ENCODE data around the gene PRR32. TPM values are rescaled to one million over a fixed set of nuclear protein-coding genes. Genes with fewer than 3 reads are reported as not detected.
"Not testable (repeated sequence)": the region's sequence is repeated elsewhere in the genome, so short reads cannot be mapped to it uniquely, and the experiment has no call there.

The PRR32 gene, protein sequence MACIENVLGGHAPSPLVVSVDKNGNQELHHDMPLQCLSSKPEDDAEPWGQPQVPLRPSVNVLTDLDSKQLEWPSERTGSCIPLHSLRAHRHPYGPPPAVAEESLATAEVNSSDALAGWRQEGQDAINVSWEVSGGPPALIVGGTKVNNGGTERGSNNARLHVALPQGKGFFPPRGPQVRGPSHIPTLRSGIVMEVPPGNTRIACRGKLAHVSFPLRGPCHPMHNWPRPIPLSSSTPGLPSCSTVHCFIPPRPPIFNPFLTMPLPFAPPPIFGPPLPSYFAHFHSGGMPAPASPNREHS
- total RNA-seq: 0.26 TPM in 1 of 2 replicates, not detected in the other
- 0.24 TPM for polyA plus RNA-seq (2012)

DNA sequence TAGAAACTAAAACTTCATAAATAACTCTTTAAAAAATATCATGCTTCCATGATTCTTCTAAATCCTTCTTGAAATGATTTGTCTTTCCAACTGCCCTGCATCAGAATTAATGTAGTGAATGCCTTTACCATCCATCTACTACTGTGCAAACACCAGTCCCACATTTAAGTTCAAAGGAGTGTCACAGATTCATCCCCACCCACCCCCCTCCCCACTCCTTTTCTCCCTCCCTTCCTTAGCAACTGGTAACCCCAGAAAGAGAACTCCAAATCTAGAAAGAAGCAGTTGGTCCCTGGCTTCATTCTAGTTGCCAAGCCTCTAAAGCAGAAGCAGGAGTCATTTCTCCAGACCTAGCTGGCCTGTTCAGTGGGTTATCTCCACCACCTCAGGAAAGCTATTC, at the start of gene PRR32:
Gene PRR32, plus strand, starts transcription at position 301 of the 400 bp plus-strand sequence. CDS start 115 bp downstream, outside the sequence.
- no peak for DNase-seq (ENCODE audit: low read depth)

DNA sequence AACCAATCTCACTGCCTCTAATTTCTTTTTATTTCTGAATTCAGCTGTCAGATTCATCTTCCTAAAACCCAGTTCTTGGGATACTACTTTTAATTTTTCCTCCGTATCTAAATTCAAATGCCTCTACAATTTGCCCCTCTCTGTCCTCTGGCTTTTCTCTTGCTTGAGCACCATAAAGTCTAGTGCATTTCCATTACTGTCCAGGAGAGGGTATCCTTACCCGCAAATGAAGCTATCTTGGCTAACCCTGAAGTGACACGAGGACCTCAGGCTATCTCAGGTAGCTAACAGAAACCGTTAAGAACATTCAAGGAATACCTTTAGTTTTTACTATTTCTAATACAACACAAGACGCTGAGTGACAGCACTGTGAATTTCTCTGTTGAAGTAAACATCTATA, 49.4 kb upstream of the PRR32 start:
- no peak for DNase-seq (ENCODE audit: low read depth)

GRCh38 chrX:126785539-126785938, 34.0 kb upstream of the PRR32 start:
- DNase-seq (ENCODE audit: low read depth): no peak

DNA sequence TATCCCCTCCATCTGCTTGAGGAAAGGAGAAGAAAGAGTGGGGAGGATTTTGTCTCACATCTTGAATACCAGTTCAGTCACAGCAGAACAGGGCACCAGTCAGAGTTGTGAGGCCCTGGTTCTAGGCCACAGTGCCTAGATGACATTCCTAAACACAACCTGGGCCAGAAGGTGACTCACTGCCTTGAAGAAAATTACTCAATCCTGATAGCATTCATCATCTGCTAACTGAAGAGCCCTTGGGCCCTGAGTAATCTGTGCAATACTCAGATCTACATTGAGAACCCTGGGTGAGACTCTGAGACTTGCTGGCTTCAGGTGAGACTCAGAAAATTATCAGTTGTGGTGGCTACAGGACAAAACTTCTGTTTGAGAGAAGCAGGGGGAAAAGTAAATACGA, 20.5 kb upstream of the PRR32 start:
- DNase-seq (ENCODE audit: low read depth): no peak

DNA sequence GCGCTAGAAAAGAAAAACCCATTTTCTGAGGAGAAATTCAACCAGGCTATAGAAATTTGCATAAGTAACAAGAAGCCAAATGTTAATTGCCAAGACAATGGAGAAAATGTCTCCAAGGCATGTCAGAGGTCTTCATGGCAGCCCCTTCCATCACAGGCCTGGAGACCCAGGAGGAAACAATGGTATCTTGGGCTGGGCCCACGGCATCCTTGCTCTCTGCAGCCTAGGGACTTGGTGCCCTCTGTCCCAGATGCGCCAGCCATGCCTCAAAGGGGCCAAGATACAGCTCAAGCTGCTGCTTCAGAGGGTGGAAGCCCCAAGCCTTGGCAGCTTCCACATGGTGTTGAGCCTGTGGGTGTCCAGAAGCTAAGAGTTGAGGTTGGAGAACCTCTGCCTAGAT, 12.7 kb upstream of the PRR32 start:
- not testable (repeated sequence) for DNase-seq (ENCODE audit: low read depth)

DNA sequence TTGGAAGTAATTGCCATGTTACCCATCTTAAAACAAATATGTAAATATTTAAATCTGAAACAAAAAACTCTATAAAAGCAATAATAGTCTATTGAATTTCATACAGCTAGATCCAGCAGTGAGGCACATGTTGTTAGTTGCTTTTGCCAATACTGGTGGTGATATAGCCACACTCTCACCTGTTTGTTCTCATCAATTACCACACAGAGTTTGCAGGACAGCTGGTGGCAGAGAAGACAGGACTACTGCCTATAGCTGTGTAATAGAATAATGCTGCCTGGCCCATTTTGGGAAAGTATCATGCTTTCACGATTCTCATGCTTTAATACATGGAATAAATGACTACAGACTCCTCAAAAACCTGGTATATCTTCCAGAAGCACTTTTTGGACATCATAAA, 3.7 kb upstream of the PRR32 start:
- no peak for DNase-seq (ENCODE audit: low read depth)

DNA sequence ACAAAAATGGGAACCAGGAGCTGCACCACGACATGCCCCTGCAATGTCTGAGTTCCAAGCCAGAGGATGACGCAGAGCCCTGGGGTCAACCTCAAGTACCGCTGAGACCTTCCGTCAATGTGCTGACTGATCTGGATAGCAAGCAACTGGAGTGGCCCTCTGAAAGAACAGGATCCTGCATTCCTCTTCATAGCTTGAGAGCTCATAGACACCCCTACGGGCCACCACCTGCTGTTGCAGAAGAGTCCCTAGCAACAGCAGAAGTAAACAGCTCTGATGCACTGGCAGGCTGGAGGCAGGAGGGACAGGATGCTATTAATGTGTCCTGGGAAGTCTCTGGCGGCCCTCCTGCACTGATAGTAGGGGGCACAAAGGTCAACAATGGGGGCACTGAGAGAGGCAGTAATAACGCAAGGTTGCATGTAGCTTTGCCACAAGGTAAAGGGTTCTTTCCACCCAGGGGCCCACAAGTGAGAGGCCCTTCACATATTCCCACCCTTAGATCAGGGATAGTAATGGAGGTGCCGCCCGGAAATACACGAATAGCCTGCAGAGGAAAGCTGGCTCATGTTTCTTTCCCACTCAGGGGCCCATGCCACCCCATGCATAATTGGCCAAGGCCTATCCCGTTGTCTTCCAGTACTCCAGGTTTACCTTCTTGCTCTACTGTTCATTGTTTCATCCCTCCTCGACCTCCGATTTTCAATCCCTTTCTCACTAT, 1.3 kb downstream of the PRR32 start:
- no peak for DNase-seq (ENCODE audit: low read depth)

DNA sequence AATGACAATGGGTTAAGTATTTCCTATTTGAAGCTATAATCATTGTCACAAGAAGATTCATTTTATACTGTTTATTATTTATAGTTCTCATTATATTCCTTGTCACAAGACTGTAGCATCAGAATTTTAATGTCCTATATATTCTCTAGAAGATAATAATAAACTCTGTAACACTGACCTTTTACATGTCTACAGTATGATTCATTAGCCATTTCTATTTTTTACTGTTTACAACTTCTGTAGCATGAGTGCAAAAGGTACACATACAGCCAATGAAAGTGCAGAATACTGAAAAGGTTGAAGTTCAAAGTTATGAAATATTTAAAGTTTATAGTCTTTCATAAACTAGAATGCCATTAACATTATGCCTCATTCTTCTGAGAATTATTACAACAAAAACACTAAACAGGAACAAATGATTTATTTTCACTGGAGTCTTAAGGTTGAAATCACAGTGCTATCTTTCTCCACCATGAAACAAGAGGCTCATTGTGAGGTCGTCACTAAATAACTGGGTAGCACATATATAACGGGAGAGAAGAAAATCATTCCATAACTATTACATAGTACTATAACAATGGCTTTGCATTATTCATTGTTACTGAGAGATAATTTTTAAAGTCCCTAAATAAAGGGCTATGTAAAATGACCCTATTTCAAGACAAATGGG, 4.9 kb downstream of the PRR32 start:
- DNase-seq (ENCODE audit: low read depth): no peak

GRCh38 chrX:126825566-126826193, 6.2 kb downstream of the PRR32 start:
- DNase-seq (ENCODE audit: low read depth): no peak

GRCh38 chrX:126836186-126836585, 16.7 kb downstream of the PRR32 start:
- no peak for DNase-seq (ENCODE audit: low read depth)

DNA sequence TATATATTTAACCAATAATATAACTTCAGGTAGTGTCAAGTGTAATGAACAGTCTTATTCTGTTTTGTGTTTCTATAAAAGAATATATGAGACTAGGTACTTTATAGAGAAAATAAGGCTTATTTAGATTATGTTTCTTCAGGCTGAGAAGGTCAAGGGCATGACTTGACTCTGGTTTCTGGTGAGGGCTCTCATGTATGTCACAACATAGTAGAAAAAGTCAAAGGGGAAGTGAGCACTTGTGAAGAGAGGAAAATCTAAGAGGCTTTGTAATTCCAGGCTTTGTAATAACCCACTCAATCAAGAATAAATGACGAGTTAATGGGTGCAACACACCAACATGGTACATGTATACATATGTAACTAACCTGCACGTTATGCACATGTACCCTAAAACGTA, 27.6 kb downstream of the PRR32 start:
- DNase-seq (ENCODE audit: low read depth): no peak

DNA sequence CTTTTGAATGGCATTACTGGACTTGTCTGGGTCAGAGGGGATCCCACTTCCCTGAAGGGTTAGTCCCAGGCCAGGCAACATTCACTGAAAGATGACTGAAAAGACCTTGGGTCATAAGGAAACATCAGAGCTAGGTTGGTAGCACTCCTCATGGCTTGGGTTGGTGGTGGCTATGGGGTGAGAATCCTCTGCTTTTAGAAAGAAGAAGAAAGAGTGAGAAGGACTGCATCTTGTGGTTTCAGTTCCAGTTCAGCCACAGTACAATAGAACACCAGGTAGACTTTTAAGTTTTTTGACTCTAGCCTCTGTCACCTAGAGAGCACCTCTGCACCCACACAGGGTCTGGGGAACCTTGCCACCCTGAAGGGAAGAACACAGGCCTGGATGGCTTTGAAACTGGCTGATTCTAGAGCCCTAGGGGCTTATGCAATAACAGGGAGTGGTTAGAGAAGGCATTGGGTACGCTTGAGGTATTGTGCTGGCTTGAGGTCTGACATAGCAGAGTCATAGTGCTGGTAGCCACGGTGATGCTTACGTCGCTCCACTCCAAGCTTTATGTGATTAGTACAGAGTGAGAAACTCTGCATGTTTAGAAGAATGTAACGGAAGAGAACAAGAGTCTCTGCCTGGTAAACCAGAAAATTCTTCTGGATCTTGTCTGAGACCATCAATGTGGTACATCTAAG, 36.5 kb downstream of the PRR32 start:
- no peak for DNase-seq (ENCODE audit: low read depth)
